ENCODE measurements around the gene TTC31.
"Not testable (repeated sequence)": the region's sequence is repeated elsewhere in the genome, so short reads cannot be mapped to it uniquely, and the experiment has no call there.

TTC31 gene

DNA sequence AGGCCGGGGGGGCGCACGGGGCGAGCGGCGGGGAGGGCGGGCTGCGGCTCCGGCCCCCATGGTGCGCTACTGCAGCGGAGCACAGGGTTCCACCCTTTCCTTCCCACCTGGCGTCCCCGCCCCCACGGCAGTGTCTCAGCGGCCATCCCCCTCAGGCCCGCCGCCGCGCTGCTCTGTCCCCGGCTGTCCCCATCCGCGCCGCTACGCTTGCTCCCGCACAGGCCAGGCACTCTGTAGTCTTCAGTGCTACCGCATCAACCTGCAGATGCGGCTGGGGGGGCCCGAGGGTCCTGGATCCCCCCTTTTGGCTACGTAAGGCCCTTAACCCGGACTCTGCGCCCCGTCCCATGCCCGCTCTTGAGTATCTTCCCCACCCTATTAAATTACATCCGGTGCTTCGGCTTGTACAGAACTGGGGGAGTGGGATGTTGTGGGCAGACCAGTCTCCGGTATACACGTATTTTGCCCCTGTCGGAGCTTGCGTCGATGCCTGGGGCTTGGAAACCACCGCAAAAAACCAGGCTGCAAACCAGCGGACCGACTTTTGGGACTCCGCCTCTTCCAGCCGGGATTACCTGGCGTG, 25.2 kb upstream of the TTC31 start:
- DNase-seq, result peak; percentile 88

- DNase-seq, result peak; percentile 100
Observed at GRCh38 chr2:74458132-74458937, 24.5 kb upstream of the TTC31 start, which contains the start of gene WBP1. Gene WBP1, plus strand, starts transcription at chr2:74458438. Its CDS starts 165 bp downstream, at chr2:74458603.

DNA sequence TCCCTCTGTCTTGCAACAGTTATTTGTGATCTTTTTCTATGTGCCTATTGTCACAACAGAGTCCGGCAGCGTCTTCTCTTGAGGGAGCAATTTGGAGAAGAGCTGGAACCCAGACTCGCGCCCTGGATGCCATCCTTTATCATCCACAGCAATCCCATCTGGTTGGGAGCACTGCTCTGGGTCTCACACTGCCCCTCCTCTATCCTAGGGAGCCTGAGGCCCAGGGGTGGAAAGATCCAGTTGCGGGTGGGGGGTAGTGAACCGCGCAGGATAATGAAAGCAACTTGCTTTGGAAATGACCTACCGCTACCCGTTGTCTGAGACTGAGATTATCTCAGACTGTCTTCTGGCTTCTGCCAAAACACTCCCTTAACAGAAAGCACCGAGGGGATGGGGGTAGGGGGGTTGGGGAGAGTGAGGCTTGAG, 23.9 kb upstream of the TTC31 start:
- no peak for DNase-seq

GRCh38 chr2:74459503-74460118, 23.3 kb upstream of the TTC31 start:
- DNase-seq, result not testable (repeated sequence)

GRCh38 chr2:74460187-74460586, 22.7 kb upstream of the TTC31 start:
- DNase-seq, result not testable (repeated sequence)

DNA sequence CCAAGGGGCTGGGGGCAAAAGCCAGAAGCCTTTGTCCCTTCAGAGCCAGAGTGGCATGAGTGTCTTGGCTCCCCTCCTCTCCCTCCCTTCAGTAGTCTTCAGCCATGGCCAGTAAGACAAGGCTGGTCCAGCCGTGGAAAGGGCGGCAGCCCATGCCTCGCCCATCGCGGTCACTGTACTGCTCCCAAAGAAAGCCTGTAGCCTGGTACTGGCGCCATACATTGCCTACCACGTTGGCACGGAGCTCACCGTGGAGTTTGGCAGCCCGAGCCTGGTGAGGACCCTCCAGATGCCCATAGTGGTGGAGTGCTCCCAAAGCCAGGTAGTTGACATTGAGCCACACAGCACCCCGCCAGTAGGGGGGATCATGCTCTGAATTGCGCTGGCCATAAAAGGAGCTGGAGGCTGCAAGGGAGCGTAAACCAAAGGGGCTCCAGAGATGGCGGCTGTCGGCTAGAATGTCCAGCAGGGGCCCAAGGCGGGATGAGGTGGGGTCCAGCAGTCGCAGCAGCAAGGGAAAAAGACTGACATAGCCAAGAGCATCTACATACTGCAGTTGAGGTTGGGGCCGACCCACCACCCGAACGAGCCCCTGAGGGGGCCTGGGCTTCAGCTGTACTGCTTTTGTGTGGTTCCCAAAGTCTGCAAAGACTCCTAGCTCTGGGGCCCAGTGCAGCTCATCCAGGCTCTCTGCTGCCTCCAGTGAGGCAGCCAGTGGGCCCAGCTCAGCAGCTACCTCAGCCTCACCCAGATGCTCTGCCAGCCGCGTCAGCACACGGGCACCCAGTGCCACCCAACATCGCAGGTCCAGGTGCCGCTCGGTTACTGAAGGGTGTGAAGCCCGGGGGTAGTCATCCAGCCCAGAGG, 21.5 kb upstream of the TTC31 start:
- no peak for DNase-seq

- DNase-seq, result no peak
Observed at GRCh38 chr2:74462054-74462785, 20.7 kb upstream of the TTC31 start.

- no peak for DNase-seq
Observed at GRCh38 chr2:74462786-74463105, 20.1 kb upstream of the TTC31 start.

GRCh38 chr2:74464406-74464805, 18.5 kb upstream of the TTC31 start:
- no peak for DNase-seq

DNA sequence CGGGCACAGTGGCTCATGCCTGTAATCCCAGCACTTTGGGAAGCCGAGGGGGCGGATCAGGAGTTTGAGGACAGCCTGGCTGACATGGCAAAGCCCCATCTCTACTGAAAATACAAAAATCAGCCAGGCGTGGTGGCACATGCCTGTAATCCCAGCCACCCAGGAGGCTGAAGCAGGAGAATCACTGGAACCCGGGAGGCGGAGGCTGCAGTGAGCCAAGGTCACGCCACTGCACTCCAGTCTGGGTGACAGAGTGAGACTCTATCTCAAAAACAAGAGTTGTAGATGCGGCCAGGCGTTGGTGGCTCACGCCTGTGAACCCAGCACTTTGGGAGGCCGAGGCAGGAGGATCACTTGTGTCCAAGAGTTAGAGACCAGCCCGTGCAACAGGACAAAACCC, 12.1 kb upstream of the TTC31 start:
- DNase-seq, result not testable (repeated sequence)

DNA sequence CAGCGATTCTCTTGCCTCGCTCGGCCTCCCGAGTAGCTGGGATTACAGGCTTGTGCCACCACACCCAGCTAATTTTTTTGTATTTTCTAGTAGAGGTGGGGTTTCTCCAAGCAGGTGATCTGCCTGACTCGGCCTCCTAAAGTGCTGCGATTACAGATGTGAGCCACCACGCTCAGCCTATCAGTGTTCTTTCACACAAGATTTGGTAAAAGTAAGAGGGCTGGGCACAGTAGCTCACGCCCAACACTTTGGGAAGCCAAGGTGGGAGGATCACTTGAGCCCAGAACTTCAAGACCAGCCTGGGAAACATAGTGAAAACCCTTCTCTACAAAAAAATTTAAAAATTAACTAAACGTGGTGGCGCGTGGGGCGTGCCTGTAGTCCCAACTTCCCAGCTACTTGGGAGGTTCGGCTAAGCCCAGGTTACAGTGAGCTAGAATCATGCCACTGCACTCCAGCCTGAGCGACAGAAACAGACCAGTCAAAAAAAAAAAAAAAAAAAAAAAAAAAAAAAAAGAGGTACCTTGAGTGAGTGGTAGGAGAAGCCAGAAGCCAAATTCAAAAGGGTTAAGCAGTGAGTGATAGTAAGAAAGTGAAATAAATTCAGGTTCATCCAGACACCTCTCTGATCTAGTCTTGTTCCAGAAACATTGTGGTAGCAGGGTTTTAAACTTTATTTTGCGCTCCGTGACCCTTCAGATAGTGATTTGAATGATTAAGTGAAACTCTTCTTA, 11.4 kb upstream of the TTC31 start:
- DNase-seq, result no peak

GRCh38 chr2:74472086-74472944, 10.6 kb upstream of the TTC31 start, which contains the start of gene MRPL53:
Gene MRPL53, minus strand, starts transcription at chr2:74472680. Its CDS starts 20 bp downstream, at chr2:74472660.
- peak; percentile 87 for DNase-seq

DNA sequence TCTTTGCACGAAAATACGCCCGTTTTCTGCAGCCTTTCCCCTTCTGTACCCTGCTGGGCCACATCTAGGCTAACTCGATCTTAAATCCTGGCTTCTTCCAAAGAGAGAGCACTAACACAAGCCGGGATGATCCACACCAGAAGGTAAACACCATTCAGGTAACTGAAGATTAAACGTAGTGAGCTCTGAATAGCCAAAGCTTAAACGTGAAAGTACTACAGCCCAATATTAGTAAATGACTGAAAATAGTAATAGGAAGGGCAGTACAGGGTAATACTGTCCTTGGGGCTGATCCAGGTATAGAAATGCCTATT, 10.0 kb upstream of the TTC31 start:
- peak; percentile 73 for DNase-seq

GRCh38 chr2:74474481-74474880, 8.4 kb upstream of the TTC31 start:
- DNase-seq, result no peak

DNA sequence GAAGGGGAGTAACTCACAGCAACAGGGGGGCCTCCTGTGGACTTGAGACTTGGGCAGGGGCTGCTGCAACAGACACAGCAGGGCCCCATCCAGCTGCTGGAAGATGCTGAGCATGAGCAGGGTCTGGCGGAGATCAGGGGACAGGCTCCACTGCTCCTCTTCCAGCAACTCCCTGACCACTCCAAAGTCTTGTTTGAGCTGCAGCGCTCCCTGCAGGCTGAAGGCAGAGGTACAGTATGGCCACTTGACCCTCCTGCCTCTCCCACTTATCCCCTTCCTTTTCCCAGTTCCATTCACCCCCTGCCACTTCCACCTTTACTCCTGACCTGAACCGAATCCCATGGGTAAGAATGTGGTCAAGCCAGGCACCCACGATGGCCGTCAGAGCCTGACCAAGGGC, 8.0 kb upstream of the TTC31 start:
- DNase-seq, result no peak

- no peak for DNase-seq
Observed at GRCh38 chr2:74481431-74481830, 1.4 kb upstream of the TTC31 start.

DNA sequence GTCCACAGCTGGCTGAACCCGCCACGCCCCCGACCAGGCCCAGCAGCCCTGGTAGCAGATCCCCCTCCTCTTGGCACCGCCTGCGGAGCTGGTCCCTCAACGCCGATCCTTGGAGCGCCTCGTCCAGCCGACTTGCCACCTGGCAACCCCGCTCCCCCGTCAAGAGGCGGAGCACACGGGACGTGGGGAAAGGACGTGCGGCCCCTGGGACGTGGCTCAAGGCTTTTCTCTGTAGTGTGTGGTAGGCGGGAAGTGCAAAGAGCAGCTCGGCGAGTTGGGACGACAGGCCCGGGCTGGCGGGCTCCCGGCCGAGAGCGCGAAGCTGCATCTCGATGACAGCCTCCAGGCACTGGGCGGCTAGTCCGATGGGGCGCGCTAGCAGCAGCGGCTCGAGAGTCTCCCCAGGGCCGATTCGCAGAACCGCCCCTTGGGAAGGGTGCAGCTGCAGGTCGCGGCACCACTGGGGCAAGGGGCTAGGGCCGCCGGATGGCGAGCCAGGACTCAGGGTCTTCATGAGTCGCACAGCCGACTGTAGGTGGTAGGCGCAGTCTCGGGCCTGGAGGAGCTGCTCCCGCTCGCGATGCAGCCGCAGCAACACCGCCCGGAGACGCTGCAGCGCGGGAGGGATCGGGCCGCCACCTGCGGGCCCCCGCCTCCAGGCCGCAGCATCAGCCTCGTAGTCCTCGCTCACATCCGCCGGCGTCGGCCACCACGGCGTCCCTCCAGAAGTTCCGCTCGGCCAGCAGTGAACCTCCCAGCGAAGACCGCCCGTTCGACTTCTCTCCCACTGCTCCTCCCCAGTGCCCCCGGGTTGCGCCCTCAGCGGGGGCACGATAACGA, 700 bp upstream of the TTC31 start:
- peak; percentile 64 for DNase-seq

DNA sequence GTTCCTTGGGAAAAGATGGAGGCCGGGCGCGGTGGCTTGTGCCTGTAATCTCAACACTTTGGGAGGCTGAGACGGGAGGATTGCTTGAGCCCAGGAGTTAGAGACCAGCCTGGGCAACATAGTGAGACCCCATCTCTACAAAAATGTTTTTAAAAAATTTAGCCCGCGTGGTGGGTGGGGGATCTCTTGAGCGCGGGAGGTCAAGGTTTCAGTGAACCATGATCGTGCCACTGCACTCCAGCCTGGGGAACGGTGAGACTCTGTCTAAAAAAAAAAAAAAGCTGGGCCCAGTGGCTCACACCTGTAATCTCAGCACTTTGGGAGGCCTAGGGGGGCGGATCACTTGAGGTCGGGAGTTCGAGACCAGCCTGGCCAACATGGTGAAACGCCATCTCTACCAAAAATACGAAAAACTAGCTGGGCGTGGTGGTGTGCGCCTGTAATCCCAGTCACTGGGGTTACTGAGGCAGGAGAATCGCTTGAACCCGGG, 839 bp downstream of the TTC31 start:
- not testable (repeated sequence) for DNase-seq

DNA sequence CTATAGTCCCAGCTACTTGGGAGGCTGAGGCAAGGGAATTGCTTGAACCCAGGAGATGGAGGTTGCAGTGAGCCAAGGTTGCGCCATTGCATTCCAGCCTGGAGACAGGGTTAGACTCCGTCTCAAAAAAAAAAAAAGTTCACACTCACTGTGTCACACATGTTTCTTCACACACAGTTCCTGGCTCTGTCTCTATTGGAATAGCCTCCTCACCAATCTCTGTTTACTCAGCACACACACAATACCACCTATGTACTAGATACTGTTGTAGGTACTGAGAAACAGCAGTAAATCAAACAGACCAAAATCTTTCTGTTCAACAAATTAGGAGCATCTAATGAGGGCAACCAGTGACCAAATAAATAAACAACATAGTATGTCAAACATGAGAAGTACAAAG, 3.3 kb downstream of the TTC31 start:
- DNase-seq, result no peak

Measured in NCI-H2227 treated with DMSO at 0.1 percent for 48 hours (cell line).